ENCODE measurements around the gene DPH1.

Gene DPH1

DNA sequence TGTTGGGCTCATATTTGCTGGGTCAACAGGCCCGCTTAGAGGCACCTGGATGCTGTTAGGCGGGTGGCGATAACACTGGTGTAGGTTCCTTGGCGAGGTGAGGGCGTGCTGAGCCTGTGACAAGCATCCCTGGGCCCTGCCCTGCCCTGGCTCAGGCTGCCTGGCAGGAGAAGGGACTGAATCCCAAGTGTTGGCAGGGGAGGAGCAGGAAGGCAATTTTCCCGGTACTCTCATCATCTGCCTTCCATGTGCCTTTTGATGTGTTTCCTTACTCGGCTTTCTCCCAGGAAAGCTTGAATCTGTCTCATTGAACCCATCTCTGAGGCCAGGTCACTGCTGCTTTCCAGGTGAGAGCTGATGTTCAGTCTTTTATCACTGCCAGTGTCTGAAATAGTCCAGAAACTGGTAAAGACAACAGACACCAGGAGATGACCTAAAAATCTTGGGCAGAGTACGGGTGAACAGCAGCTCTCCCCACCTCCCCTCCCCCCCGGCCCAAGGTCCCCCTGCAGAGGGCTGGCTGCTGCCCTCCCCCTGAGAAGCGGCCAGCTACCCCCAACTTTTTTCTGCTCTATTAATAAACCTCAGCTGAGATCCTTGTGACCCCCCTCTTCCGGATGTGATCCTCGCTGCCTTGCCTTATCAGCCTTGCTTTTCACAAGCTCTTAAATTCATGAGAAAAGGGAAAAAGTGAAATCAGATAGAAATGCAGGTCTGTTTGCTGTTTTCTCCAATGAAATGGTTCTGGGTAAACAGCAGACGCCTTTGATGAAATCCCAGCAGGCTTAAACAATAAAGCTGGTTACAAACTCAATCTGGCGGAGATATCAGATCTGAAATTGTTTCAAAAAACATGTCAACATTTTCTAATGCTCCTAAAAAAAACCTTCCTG lies 33.8 kb upstream of the DPH1 start:
- Histone ChIP-seq H3K4me3 (ENCODE audit: low read depth in 1 of 2, low read length in 1 of 2) (no peak overlapping the region), H3K27me3 (peaks cover 78% of the 10 kb centered on the region), H3K36me3 (no peaks in the 10 kb centered on the region), H3K4me1 (ENCODE audit: control insufficient read depth in 1 of 2, insufficient read depth in 1 of 2, low read depth in 1 of 2, low read length in 1 of 2) (no peaks in the 10 kb centered on the region), H3K27ac (no peak overlapping the region), H3K9me3 (no peaks in the 10 kb centered on the region)
- TF ChIP-seq, protein P1, sequence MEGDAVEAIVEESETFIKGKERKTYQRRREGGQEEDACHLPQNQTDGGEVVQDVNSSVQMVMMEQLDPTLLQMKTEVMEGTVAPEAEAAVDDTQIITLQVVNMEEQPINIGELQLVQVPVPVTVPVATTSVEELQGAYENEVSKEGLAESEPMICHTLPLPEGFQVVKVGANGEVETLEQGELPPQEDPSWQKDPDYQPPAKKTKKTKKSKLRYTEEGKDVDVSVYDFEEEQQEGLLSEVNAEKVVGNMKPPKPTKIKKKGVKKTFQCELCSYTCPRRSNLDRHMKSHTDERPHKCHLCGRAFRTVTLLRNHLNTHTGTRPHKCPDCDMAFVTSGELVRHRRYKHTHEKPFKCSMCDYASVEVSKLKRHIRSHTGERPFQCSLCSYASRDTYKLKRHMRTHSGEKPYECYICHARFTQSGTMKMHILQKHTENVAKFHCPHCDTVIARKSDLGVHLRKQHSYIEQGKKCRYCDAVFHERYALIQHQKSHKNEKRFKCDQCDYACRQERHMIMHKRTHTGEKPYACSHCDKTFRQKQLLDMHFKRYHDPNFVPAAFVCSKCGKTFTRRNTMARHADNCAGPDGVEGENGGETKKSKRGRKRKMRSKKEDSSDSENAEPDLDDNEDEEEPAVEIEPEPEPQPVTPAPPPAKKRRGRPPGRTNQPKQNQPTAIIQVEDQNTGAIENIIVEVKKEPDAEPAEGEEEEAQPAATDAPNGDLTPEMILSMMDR (IDR thresholded peaks at IDR 0.05), result no peak

DNA sequence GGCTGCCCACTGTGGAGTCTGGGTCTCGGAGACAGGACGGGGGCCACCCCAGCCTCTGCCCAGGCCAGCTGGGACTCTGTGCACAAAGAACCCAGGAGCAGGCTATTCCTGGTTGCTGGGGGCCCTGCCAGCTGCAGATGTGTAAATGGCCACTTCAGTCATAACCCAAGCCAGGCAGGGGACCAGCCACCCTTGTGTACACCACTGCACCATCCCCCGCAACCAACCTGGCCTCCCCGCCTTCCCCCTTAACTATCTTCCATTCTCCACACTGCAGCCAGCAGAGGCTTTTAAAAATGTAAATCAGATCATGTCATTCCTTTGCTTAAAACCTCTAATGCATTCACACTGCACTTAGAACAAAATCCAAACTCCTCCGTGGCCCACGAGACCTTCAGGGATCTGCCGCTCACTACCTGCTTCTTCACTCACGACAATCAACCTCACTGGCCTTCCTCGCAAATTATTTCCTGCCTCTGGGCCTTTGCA lies 33.1 kb upstream of the DPH1 start:
- H3K27me3 ChIP-seq, result peaks cover 80% of the 10 kb centered on the region
- H3K27ac ChIP-seq, result no peak overlapping the region
- no peaks in the 10 kb centered on the region for H3K36me3 ChIP-seq
- H3K9me3 ChIP-seq, result no peaks in the 10 kb centered on the region
- TF ChIP-seq, protein P1 (IDR thresholded peaks at IDR 0.05), result no peak
- H3K4me1 ChIP-seq (ENCODE audit: control insufficient read depth in 1 of 2, insufficient read depth in 1 of 2, low read depth in 1 of 2, low read length in 1 of 2), result no peaks in the 10 kb centered on the region
- H3K4me3 ChIP-seq (ENCODE audit: low read depth in 1 of 2, low read length in 1 of 2), result no peak overlapping the region

DNA sequence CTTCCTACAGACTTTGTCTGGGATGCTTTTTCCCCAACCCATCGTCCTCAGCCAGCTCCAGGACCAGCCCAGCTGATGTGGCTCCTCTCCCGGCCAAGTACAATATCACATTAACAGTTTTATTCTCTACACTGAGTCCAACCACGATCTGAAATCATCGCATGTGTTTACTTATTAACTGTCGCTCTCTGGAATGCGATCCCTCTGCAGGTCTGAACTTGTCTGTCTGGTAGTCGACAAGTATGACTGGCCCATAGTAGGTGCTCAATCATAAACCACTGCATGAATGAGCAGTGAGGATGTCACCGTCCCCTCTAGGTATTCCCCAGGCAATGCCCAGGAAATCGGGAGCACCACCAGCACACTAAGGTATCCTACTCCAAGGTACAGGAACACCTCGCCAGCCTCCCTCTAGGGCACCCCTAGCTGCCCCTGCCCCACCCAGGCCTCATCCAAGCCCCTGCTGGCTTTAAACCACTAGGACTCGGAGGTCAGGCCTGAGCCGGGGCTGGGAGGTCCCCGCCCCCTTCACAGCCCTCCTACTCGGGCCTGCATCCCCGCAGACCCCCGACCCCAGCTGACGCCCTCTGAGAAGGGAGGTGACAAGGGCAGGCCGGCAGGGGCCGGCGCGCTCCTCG lies 32.5 kb upstream of the DPH1 start:
- Histone ChIP-seq H3K9me3 (no peaks in the 10 kb centered on the region), H3K4me3 (ENCODE audit: low read depth in 1 of 2, low read length in 1 of 2) (no peak overlapping the region), H3K36me3 (no peaks in the 10 kb centered on the region), H3K4me1 (ENCODE audit: control insufficient read depth in 1 of 2, insufficient read depth in 1 of 2, low read depth in 1 of 2, low read length in 1 of 2) (no peaks in the 10 kb centered on the region), H3K27ac (no peak overlapping the region), H3K27me3 (peaks cover 81% of the 10 kb centered on the region)
- TF ChIP-seq, protein P1 (IDR thresholded peaks at IDR 0.05), result no peak

DNA sequence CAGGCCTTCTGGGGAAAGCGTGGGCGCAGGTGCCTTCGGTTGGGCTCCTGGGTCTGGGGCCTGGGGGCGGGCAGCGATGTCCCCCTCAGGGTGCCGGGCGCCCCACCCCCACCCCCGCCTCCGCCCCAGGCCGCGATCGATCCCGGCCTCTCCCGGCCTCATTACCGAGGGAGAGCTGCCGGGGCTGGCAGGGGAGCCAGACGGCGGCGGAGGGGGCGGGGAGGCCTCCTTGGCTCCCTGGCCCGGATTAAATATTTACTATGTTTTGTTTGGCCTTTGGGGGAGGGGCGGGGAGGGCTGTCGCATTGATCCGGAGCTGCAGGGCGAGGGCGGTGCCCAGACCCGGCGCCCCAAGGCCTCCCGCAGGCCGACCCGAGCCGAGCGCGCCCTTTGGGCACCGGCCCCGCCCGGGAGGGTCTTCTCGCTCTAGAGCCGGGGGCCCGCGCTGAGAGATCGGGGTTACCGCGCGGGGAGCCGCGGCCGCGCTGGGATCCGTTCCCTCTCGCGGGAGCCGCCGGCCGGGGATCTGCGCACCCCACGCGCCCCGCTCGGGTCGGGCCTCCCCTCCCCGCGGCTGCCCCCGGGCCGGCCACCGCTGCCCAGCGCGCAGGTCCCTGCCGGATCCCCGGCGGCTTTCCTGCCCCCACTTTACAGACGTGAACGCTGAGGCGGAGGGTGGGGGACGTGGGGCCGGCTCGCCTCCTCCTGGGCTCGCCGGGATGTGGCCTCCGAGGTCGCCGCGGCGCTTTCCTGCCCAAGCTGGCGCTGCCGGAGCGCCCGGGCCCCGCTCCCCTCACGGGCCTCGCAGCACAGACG lies 31.8 kb upstream of the DPH1 start:
- H3K4me1 ChIP-seq (ENCODE audit: control insufficient read depth in 1 of 2, insufficient read depth in 1 of 2, low read depth in 1 of 2, low read length in 1 of 2), result no peaks in the 10 kb centered on the region
- TF ChIP-seq, protein P1 (IDR thresholded peaks at IDR 0.05), result no peak

DNA sequence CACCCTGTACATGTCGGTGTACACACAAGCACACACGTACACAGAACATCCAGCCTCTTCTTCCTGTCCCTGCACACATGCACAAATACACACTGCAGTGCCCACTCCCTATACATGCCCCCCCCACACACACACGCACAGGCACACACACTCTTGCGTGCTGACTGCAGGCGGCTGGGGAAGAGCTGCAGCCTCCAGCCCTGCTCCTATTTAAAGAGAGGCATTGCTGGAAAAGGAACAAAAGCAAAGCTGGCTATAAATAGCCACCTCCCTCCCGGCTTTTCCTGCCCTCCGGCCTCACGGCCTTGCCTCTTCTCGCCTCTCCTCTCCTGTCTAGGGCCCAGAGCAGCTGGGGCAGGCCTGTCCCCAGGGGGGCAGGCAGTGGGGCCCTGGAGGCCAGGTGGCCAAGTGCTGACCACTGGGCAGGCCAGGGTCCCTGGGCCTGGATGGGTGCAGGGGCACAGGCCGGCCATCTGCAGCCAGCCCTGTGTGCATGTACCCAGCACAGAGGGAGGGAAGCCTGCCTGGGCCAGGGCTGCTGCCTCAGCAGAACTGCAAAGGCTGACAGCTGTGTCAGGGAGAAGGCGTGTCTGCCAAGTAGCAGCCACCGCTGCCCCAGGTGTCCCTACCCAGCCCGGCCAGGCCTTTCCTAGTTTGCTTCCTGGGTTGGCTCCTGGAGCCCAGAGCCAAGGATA lies 30.2 kb upstream of the DPH1 start:
- no peak overlapping the region for H3K4me3 ChIP-seq (ENCODE audit: low read depth in 1 of 2, low read length in 1 of 2)
- H3K36me3 ChIP-seq, result no peaks in the 10 kb centered on the region
- H3K27ac ChIP-seq, result no peak overlapping the region
- H3K4me1 ChIP-seq (ENCODE audit: control insufficient read depth in 1 of 2, insufficient read depth in 1 of 2, low read depth in 1 of 2, low read length in 1 of 2), result no peaks in the 10 kb centered on the region
- TF ChIP-seq, protein P1 (IDR thresholded peaks at IDR 0.05), result no peak
- H3K27me3 ChIP-seq, result peaks cover 83% of the 10 kb centered on the region
- H3K9me3 ChIP-seq, result no peaks in the 10 kb centered on the region

More for the DNA sequence above, 31.8 kb upstream of the DPH1 start:
- Histone ChIP-seq H3K27ac (no peak overlapping the region), H3K4me3 (ENCODE audit: low read depth in 1 of 2, low read length in 1 of 2) (no peak overlapping the region), H3K36me3 (no peaks in the 10 kb centered on the region), H3K9me3 (no peaks in the 10 kb centered on the region), H3K27me3 (peaks cover 89% of the 10 kb centered on the region)

All from neutrophil (primary cell).